Activated CD4-positive, alpha-beta T cell treated with anti-CD3 and anti-CD28 coated beads for 4 hours (primary cell): ENCODE results near the gene COX8A.

Experiments
- DNase-seq, 2 donors: peaks; one replicate each; pipeline ENCODE4 v3.0.0-alpha.2; 2020

COX8A gene

GRCh38 chr11:64022125-64022784, 47.8 kb downstream of the COX8A start:
- no peak for DNase-seq

GRCh38 chr11:64023712-64024710, 49.6 kb downstream of the COX8A start:
- no peak for DNase-seq

GRCh38 chr11:64025205-64025604, 50.8 kb downstream of the COX8A start:
- no peak for DNase-seq
